Umbilical cord (tissue), 2 donors: ENCODE results near the gene CLASRP. TPM values are rescaled to one million over a fixed set of nuclear protein-coding genes. Genes with fewer than 3 reads are reported as not detected.
A peak's percentile ranks its signal among the peaks of the same experiment; 100 is the strongest.

Experiments used
- DNase-seq: peaks from one replicate; pipeline ENCODE4 v3.0.0-alpha.2; 2015; ENCODE audit warnings: low spot score
- total RNA-seq: library from RNA; depleted of rRNA; stranded (reverse); fragments of >200 nt; gene quantifications from one replicate; pipeline ENCODE4 v1.2.3, GENCODE V29; 2014; ENCODE audit warnings: low replicate concordance; ENCODE audit not compliant: insufficient read depth

CLASRP gene
- total RNA-seq, 1 donor from 2014 or later: 12.0 TPM

DNA sequence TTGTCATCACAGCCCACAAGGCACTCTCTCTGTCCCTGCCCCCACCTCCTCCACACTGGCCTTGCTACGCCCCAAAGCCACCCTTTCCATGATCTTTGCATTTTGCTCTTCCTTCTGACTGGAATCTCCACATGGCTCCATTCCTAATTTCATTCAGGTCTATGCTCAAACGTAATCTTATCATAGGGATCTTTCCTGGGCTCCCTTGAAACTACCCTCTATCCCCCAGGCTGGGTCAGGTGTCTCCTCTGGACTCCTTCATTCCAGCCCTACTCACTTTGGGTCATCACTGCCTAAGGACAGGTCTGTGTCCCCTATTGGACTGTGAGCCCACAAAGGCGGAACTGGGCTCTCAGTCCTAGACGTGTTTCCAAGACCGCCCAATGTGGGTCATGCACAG, 43.3 kb downstream of the CLASRP start:
- DNase-seq: no peak

DNA sequence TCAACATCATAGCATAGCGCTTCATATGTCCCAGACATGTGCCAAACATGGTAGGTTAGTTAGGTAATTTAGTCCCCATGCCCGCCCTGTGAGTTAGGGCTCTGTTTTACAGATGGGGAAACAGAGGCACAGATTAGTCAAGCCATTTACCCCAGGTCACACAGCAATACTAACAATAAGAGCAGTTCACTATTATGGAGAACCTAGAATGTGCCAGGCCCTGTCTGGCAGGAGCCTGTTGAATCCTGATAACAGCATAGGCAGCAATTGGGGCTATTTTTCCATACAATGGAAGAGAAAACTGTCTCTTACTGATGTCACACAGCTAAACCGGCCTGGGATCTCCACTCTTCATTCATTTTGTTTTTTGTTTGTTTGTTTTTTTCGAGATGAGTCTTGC, 47.6 kb downstream of the CLASRP start:
- DNase-seq: no peak

- DNase-seq: no peak
These were observed 48.7 kb downstream of the CLASRP start for GRCh38 chr19:45087531-45087930.

GRCh38 chr19:45090034-45090433, 51.2 kb downstream of the CLASRP start:
- DNase-seq: no peak

- no peak for DNase-seq
These were observed 51.8 kb downstream of the CLASRP start for GRCh38 chr19:45090606-45091005.

DNA sequence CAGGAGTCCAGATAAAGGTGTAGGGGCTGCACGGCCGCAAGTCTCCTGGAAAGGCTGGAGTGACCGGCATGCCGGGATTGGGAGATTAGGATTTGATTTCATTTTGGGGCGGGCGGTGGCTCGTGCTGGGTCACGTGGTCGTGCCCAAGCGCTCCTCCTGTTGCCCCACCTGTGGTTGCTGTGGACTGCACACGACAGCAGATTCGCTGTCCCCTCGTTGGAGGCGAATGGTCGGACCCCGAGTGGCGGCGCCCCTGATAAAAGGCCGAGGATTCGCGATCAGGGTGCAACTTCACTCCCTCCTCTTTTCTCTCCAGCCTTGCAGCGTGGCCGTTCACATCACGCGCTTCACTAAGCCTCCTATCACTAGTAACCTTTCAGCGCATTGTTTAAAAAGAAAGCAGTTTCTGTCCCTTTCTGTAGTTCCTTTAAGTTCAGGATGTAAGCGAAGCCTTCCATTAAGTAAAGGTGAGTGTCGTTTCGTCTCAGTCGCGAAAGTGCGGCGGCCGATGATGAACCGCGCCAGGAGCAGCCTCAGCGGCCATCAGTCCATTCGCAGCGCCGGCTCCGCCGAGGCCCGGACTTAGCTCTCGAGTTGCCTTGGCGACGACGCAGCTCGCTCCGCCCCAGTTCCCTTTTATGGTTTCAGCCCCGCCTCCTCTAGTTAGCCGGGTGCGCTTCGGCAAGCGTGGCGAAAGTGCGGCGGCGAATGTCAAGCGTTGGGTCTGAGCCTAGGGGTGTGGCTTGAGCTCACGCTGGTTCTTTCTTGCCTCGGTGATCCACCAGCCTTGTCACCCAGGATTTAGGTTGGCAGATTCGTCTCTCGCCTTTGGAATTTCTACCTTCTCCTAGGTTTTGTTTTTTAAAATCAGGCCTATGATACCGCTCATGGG, 52.4 kb downstream of the CLASRP start:
- DNase-seq: peak; percentile 100

DNA sequence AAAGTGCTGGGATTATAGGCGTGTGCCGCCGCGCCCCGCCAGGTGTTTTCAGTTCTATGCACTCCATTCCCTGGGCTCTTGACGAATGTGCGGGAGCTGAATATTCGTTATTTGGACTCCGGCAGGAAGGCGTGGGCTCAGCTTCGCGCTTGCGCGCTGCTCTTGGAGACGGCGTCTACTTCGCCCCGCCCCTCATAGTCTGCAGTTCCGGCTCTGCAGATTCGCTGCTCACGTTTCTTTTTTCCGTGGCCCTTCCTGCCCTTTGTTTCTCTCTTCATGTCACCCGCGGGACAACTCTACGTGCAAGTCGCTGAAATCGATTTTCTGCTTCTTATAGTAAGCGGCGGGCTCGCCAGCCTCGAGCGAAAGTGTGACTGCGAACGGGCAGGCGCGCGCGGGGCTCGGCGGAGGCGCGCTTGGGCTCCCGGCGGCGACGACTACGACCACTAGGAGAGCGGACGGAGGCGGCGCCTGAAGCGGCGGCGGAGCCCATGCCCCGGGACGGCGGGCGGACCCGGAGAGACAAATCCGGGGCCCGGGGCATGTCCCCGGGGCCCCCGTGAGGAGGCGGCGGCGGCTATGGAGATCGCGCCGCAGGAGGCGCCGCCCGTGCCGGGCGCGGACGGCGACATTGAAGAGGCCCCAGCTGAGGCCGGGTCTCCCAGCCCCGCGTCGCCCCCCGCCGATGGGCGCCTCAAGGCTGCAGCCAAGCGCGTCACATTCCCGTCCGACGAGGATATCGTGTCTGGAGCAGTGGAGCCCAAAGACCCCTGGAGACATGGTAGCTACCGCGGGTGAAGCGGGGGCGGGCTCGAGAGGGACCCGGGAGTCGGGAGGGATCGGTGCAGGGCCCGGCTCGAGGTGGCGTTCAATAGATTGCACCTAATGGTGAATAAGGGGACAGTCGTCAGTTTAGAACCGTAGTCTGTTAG, 54.2 kb downstream of the CLASRP start, which contains the start of gene PPP1R37:
Gene PPP1R37, plus strand, starts transcription at position 433 of the 932 bp plus-strand sequence. Its CDS starts 147 bp downstream, at position 580.
- DNase-seq: peak; percentile 98

- DNase-seq: no peak
These were observed 55.3 kb downstream of the CLASRP start for GRCh38 chr19:45094137-45094536.

DNA sequence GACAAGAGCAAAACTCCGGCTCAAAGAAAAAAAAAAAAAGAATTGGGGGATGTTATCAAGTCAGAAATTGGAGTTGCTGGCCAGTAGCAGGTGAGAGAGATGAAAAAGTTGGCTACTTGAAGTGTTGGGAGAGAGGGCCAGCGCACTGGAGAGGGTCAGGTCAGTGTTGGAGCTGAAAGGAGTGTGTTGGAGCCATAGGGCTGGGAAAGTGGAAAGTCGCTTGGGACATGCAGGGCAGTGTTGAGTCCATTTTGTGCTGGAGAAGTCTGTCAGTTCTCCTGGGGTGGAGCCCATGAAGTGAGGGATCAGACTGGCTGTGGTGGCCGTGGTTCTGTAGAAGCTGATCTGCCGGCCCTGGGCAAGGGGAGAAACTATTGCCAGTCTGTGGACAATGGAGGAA, 55.9 kb downstream of the CLASRP start:
- no peak for DNase-seq

DNA sequence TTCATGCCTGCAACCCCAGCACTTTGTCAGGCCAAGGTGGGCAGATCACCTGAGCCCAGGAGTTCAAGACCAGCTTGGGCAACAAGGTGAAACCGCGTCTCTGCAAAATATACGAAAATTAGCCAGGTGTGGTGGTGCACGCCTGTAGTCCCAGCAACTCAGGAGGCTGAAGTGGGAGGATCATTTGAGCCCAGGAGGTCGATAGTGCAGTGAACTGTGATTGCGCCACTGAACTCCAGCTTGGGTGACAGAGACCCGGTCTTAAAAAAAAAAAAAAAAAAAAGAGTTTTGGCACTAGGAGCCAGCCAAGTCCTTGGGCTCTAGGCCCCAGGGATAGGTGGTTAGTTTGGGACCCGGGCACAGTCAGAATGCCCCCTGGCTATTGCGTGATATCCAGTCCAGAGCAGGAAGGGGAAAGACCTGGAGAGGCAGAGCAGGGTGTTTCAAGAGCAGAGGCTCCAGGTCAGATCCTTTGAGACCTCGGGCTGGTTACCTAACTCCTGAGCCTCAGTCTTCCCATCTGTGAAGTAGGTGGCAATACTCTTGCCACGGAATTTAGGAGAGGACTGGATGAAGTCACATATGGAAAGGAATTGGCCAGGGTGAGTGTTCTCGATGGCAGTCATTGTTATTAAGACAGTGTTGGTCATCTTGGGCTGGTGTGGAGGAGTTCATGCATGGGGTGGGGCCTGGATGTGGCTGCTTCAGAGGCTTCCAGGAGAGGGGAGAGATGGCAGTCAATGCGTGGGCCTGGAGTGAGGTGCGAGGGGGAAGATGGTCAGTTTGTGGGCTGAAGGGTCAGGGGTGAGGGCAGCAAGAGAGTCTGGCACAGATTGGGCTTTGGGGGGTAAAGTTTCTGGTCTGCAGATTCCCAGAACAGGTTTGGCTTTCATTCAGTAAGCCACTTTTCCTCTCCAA, 56.9 kb downstream of the CLASRP start:
- DNase-seq: no peak

DNA sequence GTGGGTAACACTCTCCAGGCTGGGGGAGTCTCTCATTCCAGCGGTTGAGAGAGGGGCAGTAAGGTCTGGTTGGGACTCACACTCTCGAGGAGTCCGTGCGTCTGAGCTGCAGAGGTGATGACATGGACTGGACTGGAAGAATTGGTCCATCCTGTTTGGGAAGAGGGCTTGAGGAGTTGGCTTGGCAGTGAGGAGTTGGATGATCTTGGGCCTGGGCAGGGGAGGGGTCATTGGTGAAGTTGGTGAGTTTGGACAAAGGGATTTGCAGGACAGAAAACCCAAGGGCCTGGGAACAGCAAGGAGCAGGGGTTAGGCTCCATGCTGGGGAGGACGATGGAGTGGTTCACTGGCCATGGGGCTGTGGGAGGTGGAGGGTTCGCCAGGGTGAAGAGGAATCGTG, 57.9 kb downstream of the CLASRP start:
- DNase-seq: no peak

DNA sequence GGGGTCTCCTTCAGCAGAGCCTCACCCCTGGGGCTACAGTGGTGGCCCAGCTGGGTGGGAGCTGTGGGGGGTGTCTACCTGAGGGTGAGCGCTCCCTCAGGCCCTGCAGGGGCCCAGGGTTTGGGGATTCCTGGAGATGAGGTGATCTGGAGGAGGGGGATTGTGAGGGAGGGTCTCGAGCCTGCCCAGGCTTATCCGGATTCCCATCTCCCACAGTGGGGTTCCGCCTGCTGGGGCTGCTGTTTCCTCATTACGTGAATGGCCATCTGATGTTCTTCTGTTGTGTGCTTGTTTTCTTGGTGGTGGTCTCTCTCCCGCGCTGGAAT, 58.6 kb downstream of the CLASRP start:
- no peak for DNase-seq

GRCh38 chr19:45097776-45098520, 59.1 kb downstream of the CLASRP start:
- DNase-seq: peak; percentile 52

DNA sequence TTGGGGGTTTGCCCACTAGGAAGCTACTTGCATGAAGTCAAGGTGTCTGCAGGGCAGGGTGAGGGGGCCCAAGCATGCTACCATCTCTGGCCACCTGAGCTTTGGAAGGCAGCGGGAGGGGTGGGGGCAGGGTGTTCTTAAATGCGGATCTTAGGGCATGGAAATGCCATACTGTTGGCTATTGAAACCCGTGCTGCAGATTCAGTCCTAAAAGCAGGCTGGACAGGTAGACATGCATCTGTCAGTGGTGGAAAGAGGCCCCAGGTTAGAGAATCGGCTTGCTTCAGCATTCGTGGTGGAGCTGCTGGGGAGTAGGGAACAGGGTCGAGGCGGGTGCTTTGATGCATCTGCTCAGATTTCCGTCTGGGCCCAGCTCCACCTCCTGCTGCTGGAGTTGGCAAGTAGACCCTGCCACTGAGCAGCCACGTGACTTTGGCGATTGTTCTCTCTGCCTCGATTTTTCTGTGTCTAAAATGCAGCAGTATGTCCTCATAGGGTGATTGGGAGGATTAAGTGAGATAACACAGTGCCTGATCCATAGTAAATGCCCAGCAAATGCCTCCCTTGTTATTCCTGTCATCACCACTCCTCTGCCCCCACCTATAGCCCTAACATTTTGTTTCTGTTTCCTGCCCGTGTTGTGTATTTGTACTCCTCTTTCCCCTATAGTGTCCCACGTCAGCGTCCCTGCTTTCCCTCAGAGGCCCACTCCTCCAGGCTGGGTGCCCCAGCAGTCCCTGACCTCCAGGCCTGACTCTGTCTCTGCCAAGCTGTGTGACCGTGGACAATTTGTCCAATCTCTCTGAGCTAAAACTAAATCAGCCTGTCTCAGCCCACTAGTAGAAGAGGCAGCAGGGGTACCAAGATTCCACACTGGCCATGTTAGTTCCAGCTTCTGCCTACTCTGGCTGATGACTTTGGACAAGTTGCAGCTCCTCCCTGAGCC, 59.9 kb downstream of the CLASRP start:
- no peak for DNase-seq

- DNase-seq: no peak
These were observed 60.8 kb downstream of the CLASRP start for GRCh38 chr19:45099467-45100191.

- DNase-seq: no peak
These were observed 61.4 kb downstream of the CLASRP start for GRCh38 chr19:45100201-45100600.

DNA sequence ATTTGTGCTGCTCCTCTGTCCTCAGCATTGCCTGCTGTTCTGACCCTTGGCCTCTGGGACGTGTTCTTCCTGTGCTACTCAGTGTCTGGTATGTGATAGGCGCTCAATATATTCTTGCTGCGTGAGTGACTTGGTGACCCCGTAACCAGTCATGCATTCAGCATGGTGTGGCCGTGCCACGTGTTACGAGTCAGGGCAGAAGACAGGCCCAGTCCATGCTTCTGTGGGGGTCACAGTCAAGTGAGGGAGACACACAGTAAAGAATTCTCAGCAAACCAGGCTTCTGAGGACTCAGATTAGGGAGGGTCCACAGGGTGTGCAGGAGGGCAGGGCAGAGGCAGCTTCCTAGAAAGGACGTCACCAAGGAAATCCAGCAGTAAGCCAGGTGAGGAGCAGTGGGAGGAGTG, 62.0 kb downstream of the CLASRP start:
- DNase-seq: no peak

DNA sequence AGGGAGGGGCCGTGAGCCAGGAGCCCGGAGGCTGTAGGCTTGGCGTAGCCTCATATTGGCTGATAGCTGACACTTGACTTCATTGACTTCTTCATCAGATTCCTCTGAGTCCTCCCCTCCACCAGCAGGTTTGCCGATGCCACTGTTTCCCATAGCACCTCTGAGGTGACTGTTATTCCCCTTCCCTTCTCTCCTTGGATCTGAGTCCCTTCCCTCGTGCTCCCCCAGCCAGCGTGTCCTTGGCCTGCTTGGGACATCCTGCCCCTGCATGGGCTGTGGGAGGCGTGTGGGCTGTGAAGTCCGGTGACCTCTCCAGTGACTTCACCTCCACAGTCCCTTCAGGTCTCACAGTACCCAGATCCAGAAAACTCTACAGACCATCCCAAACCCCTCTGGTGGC, 63.0 kb downstream of the CLASRP start:
- no peak for DNase-seq

- DNase-seq: no peak
These were observed 63.6 kb downstream of the CLASRP start for GRCh38 chr19:45102481-45102880.
